GM21360 (cell line): ENCODE data around the gene PCNX3.

Experiments used
- ATAC-seq: cut with Tn5 transposase; IDR thresholded peaks from one replicate; pipeline ENCODE4 v1.9.1; 2021; ENCODE audit warnings: mild to moderate bottlenecking, moderate library complexity; ENCODE audit not compliant: unreplicated experiment

Gene PCNX3

GRCh38 chr11:65685981-65686380 is 70.4 kb downstream of the PCNX3 start:
- ATAC-seq: no peak
